GM12872 (cell line): ENCODE measurements around the gene ZNF362.

Experiments used
- CTCF ChIP-seq: IDR thresholded peaks from 3 replicates; pipeline ENCODE4 v1.5.1; 2011; ENCODE audit warnings: low read depth, mild to moderate bottlenecking, low read length, moderate library complexity; ENCODE audit not compliant: insufficient read depth

ZNF362 gene

GRCh38 chr1:33275706-33276572 is 19.6 kb downstream of the ZNF362 start:
- TF ChIP-seq CTCF: no peak

- TF ChIP-seq CTCF: no peak
Measured at GRCh38 chr1:33276573-33277298, 20.4 kb downstream of the ZNF362 start.

- no peak for TF ChIP-seq CTCF
Measured at GRCh38 chr1:33277488-33278084, 21.3 kb downstream of the ZNF362 start.

GRCh38 chr1:33280091-33280661 is 23.9 kb downstream of the ZNF362 start:
- no peak for TF ChIP-seq CTCF

GRCh38 chr1:33281554-33282303 is 25.4 kb downstream of the ZNF362 start:
- no peak for TF ChIP-seq CTCF

- TF ChIP-seq CTCF: no peak
Measured at GRCh38 chr1:33282791-33283190, 26.5 kb downstream of the ZNF362 start.
